ENCODE measurements around the gene NISCH. TPM values are rescaled to one million over a fixed set of nuclear protein-coding genes. Genes with fewer than 3 reads are reported as not detected.

The NISCH gene
- total and polyA plus RNA-seq, 3 donors from 2014 or later: 166 to 327 (median 315) TPM

DNA sequence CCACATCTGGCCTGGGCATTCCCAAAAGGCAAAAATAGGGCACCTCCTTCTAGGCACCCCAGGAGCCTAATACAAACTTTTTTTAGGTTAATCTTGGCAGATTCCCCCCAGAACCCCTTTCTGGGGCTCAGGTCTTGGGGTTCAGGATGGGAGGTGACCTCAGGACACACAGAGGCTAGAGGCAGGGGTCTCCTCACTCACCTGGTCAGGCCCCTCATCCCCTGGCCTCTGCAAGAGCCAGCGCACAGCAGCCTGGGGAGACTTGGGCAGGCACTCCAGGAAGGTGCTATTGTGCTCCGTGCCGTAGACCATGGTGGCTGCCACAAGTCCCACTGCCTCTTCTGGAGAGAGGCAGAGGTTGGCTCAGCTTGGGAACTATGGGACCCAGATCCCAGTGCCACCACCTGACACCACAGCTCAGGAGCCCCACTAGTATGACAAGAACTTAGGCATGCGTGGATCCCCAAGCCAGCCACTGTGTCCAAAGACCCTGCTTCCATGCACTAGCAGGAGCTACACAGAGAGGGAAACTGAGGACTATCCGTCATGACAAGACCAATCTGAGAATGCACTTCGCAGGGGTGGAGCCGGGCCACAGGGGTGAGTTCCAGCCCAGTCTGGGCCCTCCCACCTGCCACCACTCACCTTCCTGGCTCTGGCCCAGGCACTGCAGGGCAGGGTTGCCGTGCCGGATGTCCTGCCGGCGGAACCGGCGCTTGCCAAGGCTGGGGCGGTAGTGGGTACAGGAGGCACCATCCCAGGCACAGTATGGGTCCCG is 17.9 kb upstream of the NISCH start:
- no peak for DNase-seq
- no peak overlapping the region for H3K27ac ChIP-seq
- TF ChIP-seq, protein P1, sequence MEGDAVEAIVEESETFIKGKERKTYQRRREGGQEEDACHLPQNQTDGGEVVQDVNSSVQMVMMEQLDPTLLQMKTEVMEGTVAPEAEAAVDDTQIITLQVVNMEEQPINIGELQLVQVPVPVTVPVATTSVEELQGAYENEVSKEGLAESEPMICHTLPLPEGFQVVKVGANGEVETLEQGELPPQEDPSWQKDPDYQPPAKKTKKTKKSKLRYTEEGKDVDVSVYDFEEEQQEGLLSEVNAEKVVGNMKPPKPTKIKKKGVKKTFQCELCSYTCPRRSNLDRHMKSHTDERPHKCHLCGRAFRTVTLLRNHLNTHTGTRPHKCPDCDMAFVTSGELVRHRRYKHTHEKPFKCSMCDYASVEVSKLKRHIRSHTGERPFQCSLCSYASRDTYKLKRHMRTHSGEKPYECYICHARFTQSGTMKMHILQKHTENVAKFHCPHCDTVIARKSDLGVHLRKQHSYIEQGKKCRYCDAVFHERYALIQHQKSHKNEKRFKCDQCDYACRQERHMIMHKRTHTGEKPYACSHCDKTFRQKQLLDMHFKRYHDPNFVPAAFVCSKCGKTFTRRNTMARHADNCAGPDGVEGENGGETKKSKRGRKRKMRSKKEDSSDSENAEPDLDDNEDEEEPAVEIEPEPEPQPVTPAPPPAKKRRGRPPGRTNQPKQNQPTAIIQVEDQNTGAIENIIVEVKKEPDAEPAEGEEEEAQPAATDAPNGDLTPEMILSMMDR (IDR thresholded peaks at IDR 0.05): no peak

DNA sequence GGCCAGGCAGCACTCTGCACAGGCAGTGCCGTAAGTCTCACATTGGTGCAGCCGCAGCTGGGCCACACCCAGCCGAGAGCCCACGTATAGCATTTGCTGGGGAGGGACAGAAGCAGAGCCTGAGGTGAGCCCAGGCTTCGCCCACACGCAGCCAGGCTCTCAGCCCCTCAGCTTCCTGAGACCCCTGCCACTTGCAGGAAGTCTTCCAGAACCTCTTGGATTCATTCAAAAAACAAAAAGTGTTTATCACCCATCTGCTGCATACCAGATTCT is 17.4 kb upstream of the NISCH start:
- no peaks in the 10 kb centered on the region for H3K36me3 ChIP-seq (ENCODE audit: low read depth, missing control alignments)
- no peaks in the 10 kb centered on the region for H3K27me3 ChIP-seq
- DNase-seq: no peak
- H3K9me3 ChIP-seq: no peaks in the 10 kb centered on the region
- WGBS, 2 donors: 94 to 96% methylated on average over 4 to 6 of the region's 6 CpGs
- H3K4me1 ChIP-seq: peaks cover 6% of the 10 kb centered on the region
- H3K4me3 ChIP-seq: no peak overlapping the region
- TF ChIP-seq, protein P1 (IDR thresholded peaks at IDR 0.05): no peak
- no peak for TF ChIP-seq POLR2A (IDR thresholded peaks at IDR 0.05)
- intact Hi-C loops (cut with DNase I; ENCODE audit: low total_unique reads): no loop called here
- no peak overlapping the region for H3K27ac ChIP-seq

More for the DNA sequence above, 17.9 kb upstream of the NISCH start:
- intact Hi-C loops (cut with DNase I; ENCODE audit: low total_unique reads): no loop called here
- Histone ChIP-seq H3K4me3 (no peak overlapping the region), H3K9me3 (no peaks in the 10 kb centered on the region), H3K36me3 (ENCODE audit: low read depth, missing control alignments) (no peaks in the 10 kb centered on the region), H3K27me3 (no peaks in the 10 kb centered on the region), H3K4me1 (peaks cover 12% of the 10 kb centered on the region)
- WGBS, 2 donors: 98 to 100% methylated on average over 2 to 15 of the region's 15 CpGs

DNA sequence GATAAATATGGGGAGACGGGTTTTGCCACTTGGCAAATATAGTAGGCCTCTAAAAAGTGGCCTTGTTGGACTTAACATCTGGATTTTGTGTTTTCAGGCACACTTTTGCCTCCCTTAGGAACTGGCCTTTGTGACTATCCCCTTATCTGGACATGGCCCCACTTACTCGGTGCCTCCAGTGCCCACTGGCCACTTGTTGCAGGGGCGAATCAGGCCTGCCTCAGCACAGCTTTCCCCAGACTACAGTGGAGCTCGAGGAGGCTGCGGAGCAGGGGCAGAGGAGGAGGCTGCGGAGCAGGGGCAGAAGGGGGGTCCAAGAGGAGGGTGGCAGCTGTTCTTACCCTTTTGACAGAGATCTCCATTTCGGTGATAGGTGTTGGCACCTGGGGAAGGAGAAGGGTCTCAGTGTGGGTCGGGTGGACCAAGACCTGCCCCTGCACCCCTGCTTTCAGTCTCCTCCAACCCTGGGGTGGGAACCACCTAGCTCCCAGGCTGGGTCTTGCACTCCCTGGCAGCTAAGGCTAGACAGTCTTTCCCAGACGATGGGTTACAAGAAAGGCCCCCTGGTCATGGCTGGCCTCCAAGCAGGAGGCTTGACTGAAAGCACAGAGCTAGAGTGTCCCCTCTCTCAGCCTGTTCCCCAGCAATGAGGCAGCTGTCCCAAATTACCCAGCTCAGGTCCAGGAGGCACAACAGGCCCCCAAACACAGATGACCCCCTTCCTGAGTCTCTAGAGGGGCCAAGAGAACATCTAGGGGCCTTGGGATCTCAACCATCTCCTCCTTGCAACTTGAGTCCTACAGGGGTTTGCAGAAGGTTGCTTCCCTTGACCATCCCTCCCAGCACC is 16.6 kb upstream of the NISCH start:
- intact Hi-C loops (cut with DNase I; ENCODE audit: low total_unique reads): no loop called here
- WGBS, 2 donors: 90 to 94% methylated on average over 9 of the region's 9 CpGs
- H3K9me3 ChIP-seq: no peaks in the 10 kb centered on the region
- H3K36me3 ChIP-seq (ENCODE audit: low read depth, missing control alignments): no peaks in the 10 kb centered on the region
- DNase-seq: no peak
- TF ChIP-seq POLR2A (IDR thresholded peaks at IDR 0.05): no peak
- TF ChIP-seq, protein P1 (IDR thresholded peaks at IDR 0.05): no peak
- H3K27me3 ChIP-seq: no peaks in the 10 kb centered on the region
- peaks cover under 1% of the 10 kb centered on the region for H3K4me1 ChIP-seq
- H3K27ac ChIP-seq: no peak overlapping the region
- no peak overlapping the region for H3K4me3 ChIP-seq

DNA sequence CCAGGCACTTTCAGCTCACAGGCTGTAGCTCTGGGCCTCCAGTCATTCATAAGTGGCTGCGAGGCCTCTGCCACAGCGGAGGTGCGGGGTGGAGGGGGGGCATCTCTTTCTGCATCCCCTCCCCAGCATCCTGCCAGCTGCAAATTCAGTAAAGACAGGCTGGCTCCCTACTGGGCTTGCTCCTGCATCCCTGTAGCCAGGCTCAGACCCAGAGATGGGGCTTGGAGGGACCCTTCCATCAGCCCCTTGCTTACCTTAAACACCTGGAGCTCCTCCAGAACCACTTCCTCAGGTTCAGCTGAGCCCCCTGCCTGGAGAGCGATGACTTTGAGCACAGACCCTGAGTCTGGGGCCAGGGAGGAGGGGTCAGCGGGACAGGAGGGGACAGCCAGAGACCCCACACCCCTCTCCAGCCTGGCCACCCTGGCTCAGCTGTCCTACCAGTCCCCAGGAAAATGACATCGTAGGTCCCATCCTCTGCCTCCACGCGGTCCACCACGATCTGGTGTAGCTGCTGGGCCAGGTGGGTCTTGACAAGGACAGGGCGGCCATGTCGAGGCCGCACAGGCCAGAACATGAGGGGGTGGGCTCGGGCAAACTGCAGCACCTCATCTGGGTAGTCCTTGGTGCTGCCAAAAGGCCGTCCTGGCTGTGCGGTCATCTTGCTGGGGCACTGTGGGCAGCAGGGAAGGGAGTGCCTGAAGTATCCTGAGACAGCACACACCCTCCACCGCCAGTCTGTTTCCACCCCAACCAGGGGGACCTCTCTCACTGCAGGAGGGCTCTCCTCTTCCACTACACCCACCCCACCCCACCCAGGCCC is 15.8 kb upstream of the NISCH start:
- Histone ChIP-seq H3K36me3 (ENCODE audit: low read depth, missing control alignments) (no peaks in the 10 kb centered on the region), H3K9me3 (no peaks in the 10 kb centered on the region), H3K4me1 (no peaks in the 10 kb centered on the region), H3K27me3 (no peaks in the 10 kb centered on the region), H3K27ac (no peak overlapping the region), H3K4me3 (no peak overlapping the region)
- DNase-seq: no peak
- WGBS, 2 donors: 95 to 98% methylated on average over 7 to 16 of the region's 16 CpGs
- intact Hi-C loops (cut with DNase I; ENCODE audit: low total_unique reads): no loop called here
- no peak for TF ChIP-seq POLR2A (IDR thresholded peaks at IDR 0.05)
- TF ChIP-seq, protein P1 (IDR thresholded peaks at IDR 0.05): no peak

All from testis (tissue), 3 donors.